GM18870 (cell line): ENCODE measurements around the gene SLC25A51.

Experiments used
- ATAC-seq: cut with Tn5 transposase; IDR thresholded peaks from one replicate; pipeline ENCODE4 v1.9.1; 2021; ENCODE audit warnings: moderate library complexity; ENCODE audit not compliant: unreplicated experiment

Gene SLC25A51

GRCh38 chr9:37839496-37840461, 64.1 kb downstream of the SLC25A51 start:
- ATAC-seq = no peak
